Ishikawa (cell line): Measurements from ENCODE around the gene ARHGEF17.

Experiments
- CEBPB ChIP-seq: IDR thresholded peaks from 2 replicates; pipeline ENCODE4 v1.6.1; 2012
- CREB1 ChIP-seq: IDR thresholded peaks from 2 replicates; pipeline ENCODE4 v1.6.1; 2012; ENCODE audit warnings: low read depth
- EGR1 ChIP-seq: IDR thresholded peaks from 2 replicates; pipeline ENCODE4 v1.6.1; 2012
- EP300 ChIP-seq: IDR thresholded peaks from 2 replicates; pipeline ENCODE4 v1.6.1; 2012; ENCODE audit warnings: borderline replicate concordance
- MAX ChIP-seq: IDR thresholded peaks from 2 replicates; pipeline ENCODE4 v1.6.1; 2012
- NFIC ChIP-seq: IDR thresholded peaks from 2 replicates; pipeline ENCODE4 v1.6.1; 2012
- RAD21 ChIP-seq: IDR thresholded peaks from 2 replicates; pipeline ENCODE4 v1.6.1; 2012; ENCODE audit warnings: low read depth
- REST ChIP-seq: IDR thresholded peaks from 2 replicates; pipeline ENCODE4 v1.6.1; 2012; ENCODE audit warnings: low read depth, mild to moderate bottlenecking
- TAF1 ChIP-seq: IDR thresholded peaks from 2 replicates; pipeline ENCODE4 v1.6.1; 2012; ENCODE audit warnings: low read depth, mild to moderate bottlenecking
- TCF12 ChIP-seq: IDR thresholded peaks from 2 replicates; pipeline ENCODE4 v1.6.1; 2012; ENCODE audit warnings: low read depth
- TEAD4 ChIP-seq: IDR thresholded peaks from 2 replicates; pipeline ENCODE4 v1.6.1; 2012
- YY1 ChIP-seq: IDR thresholded peaks from 2 replicates; pipeline ENCODE4 v1.6.1; 2012; ENCODE audit warnings: low read depth

- TF ChIP-seq MAX (no peak), RAD21 (no peak), YY1 (no peak), EP300 (no peak), TCF12 (no peak), TAF1 (no peak), NFIC (no peak), CEBPB (no peak), EGR1 (no peak), REST (no peak), TEAD4 (no peak), CREB1 (no peak)
Observed at GRCh38 chr11:73311394-73311869, 3.4 kb downstream of the ARHGEF17 start.
